HG03095 (cell line): ENCODE measurements around the gene RPTOR.
"Not testable (repeated sequence)": the region's sequence is repeated elsewhere in the genome, so short reads cannot be mapped to it uniquely, and the experiment has no call there.

Experiments used
- ATAC-seq: cut with Tn5 transposase; IDR thresholded peaks from one replicate; pipeline ENCODE4 v1.9.1; 2021; ENCODE audit warnings: moderate library complexity; ENCODE audit not compliant: unreplicated experiment

The RPTOR gene

GRCh38 chr17:80513892-80514291, 30.7 kb upstream of the RPTOR start:
- ATAC-seq = no peak

GRCh38 chr17:80516171-80516932, 28.3 kb upstream of the RPTOR start:
- no peak for ATAC-seq

DNA sequence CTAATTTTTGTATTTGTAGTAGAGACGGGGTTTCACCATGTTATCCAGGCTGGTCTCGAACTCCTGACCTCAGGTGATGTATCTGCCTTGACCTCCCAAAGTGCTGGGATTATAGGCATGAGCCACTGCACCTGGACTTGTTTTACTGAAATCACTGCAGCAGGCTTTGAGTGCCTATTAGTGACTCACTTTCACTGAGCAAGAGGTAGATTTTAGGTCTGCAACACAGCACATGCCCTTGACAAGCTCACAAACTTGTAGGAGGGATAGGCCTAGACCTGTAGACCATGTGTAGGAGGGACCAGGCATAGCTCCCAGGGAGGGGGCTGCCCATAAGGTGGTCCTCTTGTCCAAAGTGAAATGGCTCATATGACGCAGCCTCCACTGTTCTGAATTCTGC, 27.0 kb upstream of the RPTOR start:
- no peak for ATAC-seq

- no peak for ATAC-seq
Observed at GRCh38 chr17:80518392-80518791, 26.2 kb upstream of the RPTOR start.

GRCh38 chr17:80519091-80519781, 25.4 kb upstream of the RPTOR start:
- no peak for ATAC-seq

DNA sequence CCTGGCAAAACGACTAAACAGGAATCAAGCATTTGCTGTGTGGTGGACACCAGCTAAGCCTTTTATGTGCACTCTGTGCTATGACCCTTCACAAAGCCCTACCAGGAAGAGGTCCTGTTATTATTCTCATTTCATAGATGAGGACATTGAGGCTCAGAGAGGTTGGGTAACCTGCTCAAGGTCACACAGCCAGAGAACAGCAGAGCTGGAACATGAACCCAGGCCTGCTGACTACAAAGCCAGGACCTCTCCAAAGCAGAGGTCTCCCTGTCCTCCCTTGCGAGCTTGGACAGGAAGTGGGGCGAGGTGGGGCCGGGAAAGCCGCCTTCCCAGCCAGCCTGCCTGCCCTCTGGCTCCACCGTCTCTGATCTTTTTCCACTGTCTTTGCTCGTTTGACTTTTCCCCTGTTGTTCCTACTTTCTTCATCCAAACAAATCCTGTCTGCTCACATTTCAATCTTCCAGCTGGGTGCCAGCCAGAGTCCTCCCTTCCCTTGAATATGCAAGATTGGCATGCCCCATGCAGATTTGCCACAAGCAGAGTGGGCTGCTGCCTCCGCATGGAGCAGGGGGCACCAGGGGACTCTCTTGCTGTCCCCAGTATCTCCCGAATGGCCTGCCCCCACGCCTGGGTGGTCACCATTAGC, 23.7 kb upstream of the RPTOR start:
- no peak for ATAC-seq

GRCh38 chr17:80523054-80523744, 21.4 kb upstream of the RPTOR start:
- no peak for ATAC-seq

DNA sequence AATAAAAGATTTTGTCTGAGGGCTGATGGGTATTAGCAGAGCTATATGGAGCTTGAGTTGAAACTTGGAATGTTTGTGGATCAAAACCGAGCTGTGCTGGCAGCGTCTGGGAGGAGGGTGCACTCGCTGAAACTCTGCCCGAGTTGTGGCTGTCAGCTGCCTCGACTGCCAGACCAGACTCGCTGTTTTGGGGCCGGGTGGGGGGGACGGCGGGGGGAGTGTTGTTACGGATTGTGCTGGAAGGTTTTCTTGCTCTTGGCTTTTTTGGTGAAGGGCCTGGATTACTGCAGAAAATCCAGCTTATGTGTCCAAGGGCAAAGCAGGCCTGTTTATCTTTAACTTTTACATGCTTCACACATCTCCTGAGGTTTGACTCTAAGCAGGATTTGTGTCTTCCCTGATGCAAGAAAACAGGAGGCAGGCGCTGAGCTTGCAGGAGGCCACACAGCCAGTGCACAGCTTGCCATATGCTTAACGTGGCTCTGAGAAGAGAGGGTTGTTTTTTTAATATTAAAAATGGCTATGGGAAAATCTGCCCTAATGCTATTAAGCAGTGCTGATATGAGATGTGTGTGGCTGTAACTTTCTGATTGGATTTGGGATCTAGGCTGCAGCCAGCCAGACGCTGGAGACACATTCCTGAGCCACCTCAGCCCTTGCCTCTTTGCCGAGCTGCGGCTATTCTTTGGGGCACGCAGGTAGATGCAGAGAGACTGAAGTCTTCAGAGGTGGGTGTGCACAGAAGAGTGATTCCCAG, 20.5 kb upstream of the RPTOR start:
- ATAC-seq = no peak

DNA sequence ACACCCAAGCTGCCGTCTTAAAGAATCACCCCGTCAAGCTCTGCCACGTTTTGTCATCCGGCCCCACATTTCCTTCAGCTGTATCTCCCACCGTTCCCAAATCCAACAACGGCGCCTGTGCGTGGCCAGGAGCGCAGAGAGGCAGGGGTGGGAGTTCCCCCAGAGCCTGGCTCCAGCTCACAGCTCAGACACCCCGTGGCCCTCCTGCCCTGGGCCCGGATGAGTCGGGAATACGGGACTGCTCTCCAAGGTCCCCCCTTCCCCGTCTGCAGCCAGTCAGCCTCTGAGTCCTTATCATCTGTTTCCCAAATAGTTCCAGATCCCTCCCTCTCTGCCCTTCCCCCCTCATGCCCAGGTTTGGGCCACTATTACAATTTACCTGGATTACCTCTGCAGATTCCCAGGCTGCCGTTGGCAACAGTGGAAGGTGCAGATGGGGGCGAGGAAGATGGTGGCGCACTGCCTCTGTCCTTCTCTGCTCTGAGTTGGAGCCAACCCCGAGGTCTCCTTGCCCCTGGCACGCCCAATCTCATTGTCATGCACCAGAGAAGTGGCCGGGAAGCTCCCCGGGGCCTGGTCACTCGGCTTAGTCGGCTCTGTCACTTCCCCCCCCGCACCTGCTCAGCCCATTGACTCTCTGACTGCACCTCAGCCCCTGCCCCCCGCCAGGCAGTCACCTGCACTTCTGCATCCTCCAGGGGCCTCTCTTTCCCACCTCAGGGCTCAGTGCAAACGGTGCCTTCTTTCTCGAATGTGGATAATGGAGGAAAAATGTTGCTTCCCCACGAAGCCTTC, 18.3 kb upstream of the RPTOR start:
- ATAC-seq = no peak

DNA sequence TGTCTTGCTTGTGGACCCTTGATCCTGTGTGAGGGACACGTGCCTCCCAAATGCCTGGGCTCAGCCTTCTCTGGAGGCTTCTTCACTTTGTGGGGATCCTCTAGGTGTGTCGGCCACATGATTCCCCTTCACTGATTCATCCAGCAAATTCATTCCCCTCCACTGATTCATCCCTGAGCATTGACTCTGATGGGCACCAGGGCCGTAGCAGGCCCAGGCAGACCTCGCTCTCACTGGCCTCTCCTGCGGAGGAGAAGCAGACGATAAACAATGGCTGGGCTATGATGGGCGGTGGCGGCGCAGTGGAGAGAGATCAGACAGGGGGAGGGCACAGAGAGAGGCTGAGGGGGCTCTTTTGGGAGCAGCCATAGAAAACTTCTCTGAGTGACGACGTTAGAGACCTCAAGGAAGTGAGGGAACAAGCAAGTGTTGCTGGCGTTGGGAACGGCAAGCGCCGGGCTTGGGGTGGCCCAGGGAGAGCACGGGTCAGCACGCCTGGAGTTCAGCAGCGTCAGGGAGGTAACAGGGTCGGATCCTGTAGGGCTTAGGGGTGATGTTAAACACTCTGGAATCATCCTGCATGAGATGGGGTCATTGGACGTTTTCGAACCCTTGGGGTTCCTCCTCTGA, 17.5 kb upstream of the RPTOR start:
- no peak for ATAC-seq

GRCh38 chr17:80528536-80528935, 16.1 kb upstream of the RPTOR start:
- ATAC-seq = no peak

DNA sequence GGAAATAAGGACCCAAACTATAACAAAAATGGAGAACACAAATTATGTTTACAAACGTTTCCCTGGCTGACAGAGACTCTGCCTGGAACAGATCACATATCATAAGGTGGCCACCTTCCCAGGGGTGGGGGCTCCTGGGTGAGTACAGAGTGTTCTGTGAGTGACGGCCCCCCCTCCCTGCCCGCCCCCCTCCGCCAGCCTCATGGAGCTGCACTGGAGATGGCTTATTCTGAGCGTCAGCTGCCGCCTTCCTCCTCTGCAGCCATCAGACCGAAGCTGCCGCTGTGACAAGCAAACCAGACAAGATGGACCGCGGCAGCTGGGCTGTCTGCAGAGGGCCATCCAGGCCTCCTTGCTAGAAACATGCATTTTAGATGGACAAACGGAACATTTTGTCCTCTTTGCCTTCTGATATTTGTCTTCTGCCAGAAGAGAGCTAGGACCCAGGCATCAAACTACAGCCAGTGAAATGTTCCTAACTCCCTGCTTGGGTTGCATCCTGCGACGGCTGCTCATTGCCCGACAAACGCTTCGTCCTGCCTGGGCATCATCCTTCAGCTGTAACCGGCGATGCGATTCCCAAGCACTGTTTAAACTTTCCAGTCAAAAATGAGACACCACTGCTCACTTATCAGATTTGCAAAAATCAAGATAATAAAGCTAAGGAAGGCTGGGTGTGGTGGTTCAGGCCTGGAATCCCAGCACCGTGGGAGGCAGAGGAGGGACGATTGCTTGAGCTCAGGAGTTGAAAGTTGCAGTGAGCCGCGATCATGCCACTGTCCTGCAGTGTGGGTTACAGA, 15.3 kb upstream of the RPTOR start:
- ATAC-seq = no peak

GRCh38 chr17:80529904-80530292, 14.7 kb upstream of the RPTOR start:
- no peak for ATAC-seq

GRCh38 chr17:80531400-80531799, 13.2 kb upstream of the RPTOR start:
- no peak for ATAC-seq

- ATAC-seq = not testable (repeated sequence)
Observed at GRCh38 chr17:80537386-80537785, 7.3 kb upstream of the RPTOR start.

DNA sequence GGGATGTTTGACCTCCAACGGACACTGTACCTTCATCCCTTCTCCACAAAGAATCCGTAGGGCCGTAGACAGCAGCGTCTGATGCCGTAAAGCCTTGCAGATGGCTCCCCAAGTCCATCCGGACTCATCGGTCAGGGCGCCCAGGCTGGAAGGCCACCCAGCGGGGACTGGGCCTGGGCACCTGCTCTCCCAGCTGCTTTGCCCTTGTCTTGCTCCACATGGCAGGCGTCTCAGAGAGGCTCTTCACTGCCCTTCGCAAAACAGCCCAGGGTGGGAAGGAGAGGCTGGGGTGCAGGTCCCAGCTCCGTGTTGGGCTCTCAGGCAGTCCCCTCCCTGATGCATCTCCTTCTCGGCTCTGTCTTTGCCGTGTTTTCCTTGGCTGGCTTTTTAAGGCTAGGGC, 6.2 kb upstream of the RPTOR start:
- ATAC-seq = no peak

GRCh38 chr17:80539022-80539641, 5.5 kb upstream of the RPTOR start:
- no peak for ATAC-seq

GRCh38 chr17:80545499-80545826, 825 bp downstream of the RPTOR start:
- no peak for ATAC-seq
